ENCODE results near the gene NBAS. TPM values are rescaled to one million over a fixed set of nuclear protein-coding genes. Genes with fewer than 3 reads are reported as not detected.

Gene NBAS
- total and polyA plus RNA-seq, 2 of the 4 experiments (the other 2 are of a cell fraction): 22.3 to 105 TPM

DNA sequence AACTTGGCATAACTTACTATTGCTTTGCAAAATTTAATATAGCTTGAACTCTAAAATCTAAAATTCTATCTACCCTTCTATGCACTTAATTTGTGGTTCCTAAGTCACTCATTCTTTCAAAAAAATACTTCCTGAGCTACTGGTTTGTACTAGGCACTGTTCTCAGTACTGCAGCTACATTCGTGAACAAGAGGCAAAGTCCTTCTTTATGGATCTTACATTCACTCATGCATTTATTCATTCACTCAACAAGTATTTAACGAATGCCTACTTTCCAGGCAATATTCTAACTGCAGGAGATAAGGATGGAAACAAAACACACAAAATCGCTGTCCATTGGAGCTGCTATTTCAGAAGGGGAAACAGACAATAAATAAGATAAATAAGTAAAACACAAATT, 104.8 kb downstream of the NBAS start:
- Histone ChIP-seq H3K9me3 (ENCODE audit: control insufficient read depth, insufficient read depth, low read length) (no peaks in the 10 kb centered on the region), H3K36me3 (ENCODE audit: control insufficient read depth, insufficient read depth, low read length) (peaks cover 15% of the 10 kb centered on the region), H3K4me3 (ENCODE audit: insufficient read depth, low read depth, low read length) (no peak overlapping the region), H2BK20ac (ENCODE audit: low read depth, low read length) (no peak overlapping the region), H3K56ac (ENCODE audit: extremely low read depth, insufficient read depth, low read length) (no peak overlapping the region), H3K27ac (ENCODE audit: insufficient read depth, low read length) (no peak overlapping the region), H3K9ac (ENCODE audit: low read depth, low read length) (no peak overlapping the region), H2BK120ac (ENCODE audit: low read depth, low read length) (no peak overlapping the region), H2AFZ (replicated peaks; ENCODE audit: low read length, poor library complexity) (no peak overlapping the region), H4K91ac (ENCODE audit: insufficient read depth, low read depth, low read length) (no peak overlapping the region), H3K23ac (ENCODE audit: low read depth, low read length) (no peak overlapping the region), H3K79me1 (ENCODE audit: low read depth in 1 of 2, low read length in 2 of 2) (peaks cover 4 to 7% of the 10 kb centered on the region in 2 experiments; a peak in 3 of 4 replicates), H2BK15ac (ENCODE audit: low read depth, low read length) (no peak overlapping the region), H2AK9ac (replicated peaks; ENCODE audit: low read depth, low read length, poor library complexity) (no peak overlapping the region), H3K14ac (replicated peaks; ENCODE audit: low read depth, low read length) (no peak overlapping the region), H2AK5ac (ENCODE audit: low read depth, low read length) (no peak overlapping the region), H4K20me1 (ENCODE audit: insufficient read depth, low read length) (no peaks in the 10 kb centered on the region), H2BK5ac (ENCODE audit: low read depth, low read length, poor library complexity, severe bottlenecking) (no peak overlapping the region), H3K18ac (ENCODE audit: low read depth, low read length) (no peak overlapping the region), H4K5ac (ENCODE audit: low read depth, low read length) (no peak overlapping the region), H3K9me1 (ENCODE audit: insufficient read depth, low read length) (no peaks in the 10 kb centered on the region; the same call in 1 of the 2 replicates), H3K4me1 (ENCODE audit: control insufficient read depth, insufficient read depth, low read length) (no peaks in the 10 kb centered on the region), H3K4ac (ENCODE audit: low read depth, low read length) (no peak overlapping the region), H4K8ac (ENCODE audit: low read depth in 2 of 2, low read length in 2 of 2) (no peak overlapping the region), H3K4me2 (ENCODE audit: low read depth, low read length) (no peak overlapping the region), H3K27me3 (ENCODE audit: control insufficient read depth, insufficient read depth, low read length) (no peaks in the 10 kb centered on the region)
- dilution Hi-C loops (cut with HindIII; ENCODE audit: low sequenced_read_pairs, unreplicated experiment): no loop called here
- POLR2A ChIA-PET (ENCODE audit: unreplicated experiment): no interaction called here
- intact Hi-C loops (cut with micrococcal nuclease): no loop called here
- no peak for ATAC-seq (ENCODE audit: low read depth)
- no TSS peak for BruUV-seq (replicated peaks)
- in situ Hi-C loops (cut with MboI; ENCODE audit: low sequenced_read_pairs): no loop called here
- TF ChIP-seq RAD21 (IDR thresholded peaks at IDR 0.05; ENCODE audit: low read length) (no peak), RCOR1 (IDR thresholded peaks at IDR 0.05; ENCODE audit: insufficient replicate concordance, low read length) (no peak), MAZ (IDR thresholded peaks at IDR 0.05; ENCODE audit: borderline replicate concordance, low read depth, low read length) (no peak), BHLHE40 (IDR thresholded peaks at IDR 0.05; ENCODE audit: low read depth, low read length) (no peak), CHD1 (IDR thresholded peaks at IDR 0.05; ENCODE audit: low read depth, low read length) (no peak), POLR2A (IDR thresholded peaks at IDR 0.05; ENCODE audit: low read depth, low read length) (no peak), CEBPB (IDR thresholded peaks at IDR 0.05; ENCODE audit: low read depth, low read length) (no peak), ELK1 (IDR thresholded peaks at IDR 0.05; ENCODE audit: borderline replicate concordance, low read depth, low read length) (no peak), FOS (IDR thresholded peaks at IDR 0.05; ENCODE audit: low read depth, low read length) (no peak), SMC3 (IDR thresholded peaks at IDR 0.05; ENCODE audit: low read depth, low read length) (no peak), NFE2L2 (IDR thresholded peaks at IDR 0.05; ENCODE audit: low read depth, low read length) (no peak), RFX5 (IDR thresholded peaks at IDR 0.05; ENCODE audit: low read depth, low read length) (no peak), MAFK (IDR thresholded peaks at IDR 0.05; ENCODE audit: low read depth, low read length) (no peak), MXI1 (IDR thresholded peaks at IDR 0.05; ENCODE audit: borderline replicate concordance, low read depth, low read length) (no peak)
- TF ChIP-seq, protein P1, sequence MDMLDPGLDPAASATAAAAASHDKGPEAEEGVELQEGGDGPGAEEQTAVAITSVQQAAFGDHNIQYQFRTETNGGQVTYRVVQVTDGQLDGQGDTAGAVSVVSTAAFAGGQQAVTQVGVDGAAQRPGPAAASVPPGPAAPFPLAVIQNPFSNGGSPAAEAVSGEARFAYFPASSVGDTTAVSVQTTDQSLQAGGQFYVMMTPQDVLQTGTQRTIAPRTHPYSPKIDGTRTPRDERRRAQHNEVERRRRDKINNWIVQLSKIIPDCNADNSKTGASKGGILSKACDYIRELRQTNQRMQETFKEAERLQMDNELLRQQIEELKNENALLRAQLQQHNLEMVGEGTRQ (IDR thresholded peaks at IDR 0.05; ENCODE audit: low read depth, low read length): no peak
- TF ChIP-seq, protein P2, sequence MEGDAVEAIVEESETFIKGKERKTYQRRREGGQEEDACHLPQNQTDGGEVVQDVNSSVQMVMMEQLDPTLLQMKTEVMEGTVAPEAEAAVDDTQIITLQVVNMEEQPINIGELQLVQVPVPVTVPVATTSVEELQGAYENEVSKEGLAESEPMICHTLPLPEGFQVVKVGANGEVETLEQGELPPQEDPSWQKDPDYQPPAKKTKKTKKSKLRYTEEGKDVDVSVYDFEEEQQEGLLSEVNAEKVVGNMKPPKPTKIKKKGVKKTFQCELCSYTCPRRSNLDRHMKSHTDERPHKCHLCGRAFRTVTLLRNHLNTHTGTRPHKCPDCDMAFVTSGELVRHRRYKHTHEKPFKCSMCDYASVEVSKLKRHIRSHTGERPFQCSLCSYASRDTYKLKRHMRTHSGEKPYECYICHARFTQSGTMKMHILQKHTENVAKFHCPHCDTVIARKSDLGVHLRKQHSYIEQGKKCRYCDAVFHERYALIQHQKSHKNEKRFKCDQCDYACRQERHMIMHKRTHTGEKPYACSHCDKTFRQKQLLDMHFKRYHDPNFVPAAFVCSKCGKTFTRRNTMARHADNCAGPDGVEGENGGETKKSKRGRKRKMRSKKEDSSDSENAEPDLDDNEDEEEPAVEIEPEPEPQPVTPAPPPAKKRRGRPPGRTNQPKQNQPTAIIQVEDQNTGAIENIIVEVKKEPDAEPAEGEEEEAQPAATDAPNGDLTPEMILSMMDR (conservative IDR thresholded peaks at IDR 0.05; ENCODE audit: low read depth, low read length): no peak
- CTCF ChIA-PET: interaction anchor here (0.5 to 0.8 kb wide), 2 partner anchors 26 to 45 kb away, joined by 3 to 4 read pairs; no protein-coding TSS in a partner anchor
- no peak for DNase-seq
- 100% methylated on average over 1 of the region's 3 CpGs; no CpG with 5 or more reads in 1 of the 2 experiments for WGBS, 2 experiments (ENCODE audit: extremely low coverage in 2 of 2, insufficient read length in 1 of 2)

Data from IMR-90 (cell line).